ENCODE measurements around the gene ABI3.
"Not testable (repeated sequence)": the region's sequence is repeated elsewhere in the genome, so short reads cannot be mapped to it uniquely, and the experiment has no call there.

The ABI3 gene

GRCh38 chr17:49210158-49211029, at the start of gene ABI3, which contains the start of gene GNGT2:
TSS of gene ABI3 (plus strand) at chr17:49210707. CDS start at chr17:49210725, 18 bp downstream.
TSS of gene GNGT2 (minus strand) at chr17:49210574. CDS start at chr17:49207422, 3,152 bp downstream.
- DNase-seq, result peak; percentile 61

- no peak for DNase-seq
Observed at GRCh38 chr17:49162866-49163265, 47.6 kb upstream of the ABI3 start.

- DNase-seq, result no peak
Observed at GRCh38 chr17:49165143-49165542, 45.4 kb upstream of the ABI3 start.

- DNase-seq, result no peak
Observed at GRCh38 chr17:49168706-49169105, 41.8 kb upstream of the ABI3 start.

- DNase-seq, result no peak
Observed at GRCh38 chr17:49170216-49170615, 40.3 kb upstream of the ABI3 start.

- not testable (repeated sequence) for DNase-seq
Observed at GRCh38 chr17:49170711-49171110, 39.8 kb upstream of the ABI3 start.

GRCh38 chr17:49175978-49176377, 34.5 kb upstream of the ABI3 start:
- not testable (repeated sequence) for DNase-seq

- DNase-seq, result peak; percentile 71
Observed at GRCh38 chr17:49180303-49180702, 30.2 kb upstream of the ABI3 start.

GRCh38 chr17:49180998-49181635, 29.4 kb upstream of the ABI3 start:
- no peak for DNase-seq

- DNase-seq, result no peak
Observed at GRCh38 chr17:49183341-49183740, 27.2 kb upstream of the ABI3 start.

GRCh38 chr17:49183801-49184200, 26.7 kb upstream of the ABI3 start:
- DNase-seq, result no peak

GRCh38 chr17:49184522-49184921, 26.0 kb upstream of the ABI3 start:
- not testable (repeated sequence) for DNase-seq

- DNase-seq, result not testable (repeated sequence)
Observed at GRCh38 chr17:49185381-49185780, 25.1 kb upstream of the ABI3 start.

- no peak for DNase-seq
Observed at GRCh38 chr17:49187301-49187700, 23.2 kb upstream of the ABI3 start.

GRCh38 chr17:49190932-49191331, 19.6 kb upstream of the ABI3 start:
- DNase-seq, result no peak

GRCh38 chr17:49191409-49191916, 19.0 kb upstream of the ABI3 start:
- no peak for DNase-seq

- DNase-seq, result peak; percentile 98
Observed at GRCh38 chr17:49191917-49192741, 18.4 kb upstream of the ABI3 start.

- peak; percentile 40 for DNase-seq
Observed at GRCh38 chr17:49193513-49194296, 16.8 kb upstream of the ABI3 start.

GRCh38 chr17:49194297-49194607, 16.3 kb upstream of the ABI3 start:
- no peak for DNase-seq

GRCh38 chr17:49195751-49196150, 14.8 kb upstream of the ABI3 start:
- DNase-seq, result no peak

- no peak for DNase-seq
Observed at GRCh38 chr17:49196520-49196919, 14.0 kb upstream of the ABI3 start.

- DNase-seq, result no peak
Observed at GRCh38 chr17:49197346-49197998, 13.0 kb upstream of the ABI3 start.
